H9 (cell line): Measurements from ENCODE around the gene LILRB5. TPM values are rescaled to one million over a fixed set of nuclear protein-coding genes. Genes with fewer than 3 reads are reported as not detected.
A peak's percentile ranks its signal among the peaks of the same experiment; 100 is the strongest.

Source experiments
- DNase-seq: peaks from one replicate; pipeline ENCODE4 v3.0.0-alpha.2; 2017
- H2AFZ ChIP-seq: one replicate; pipeline ENCODE4 v1.6.1; 2013; ENCODE audit warnings: mild to moderate bottlenecking, low read length, control low read depth, moderate library complexity
- H2AK5ac ChIP-seq: 2 replicates; pipeline ENCODE4 v1.6.1; 2013; ENCODE audit warnings: low read length, control low read depth, mixed read lengths; ENCODE audit not compliant: insufficient read length
- H2BK120ac ChIP-seq: one replicate; pipeline ENCODE4 v1.6.1; 2013; ENCODE audit warnings: low read depth, mild to moderate bottlenecking, low read length, control low read depth, inconsistent platforms; ENCODE audit not compliant: poor library complexity, severe bottlenecking
- H2BK12ac ChIP-seq: 2 replicates; pipeline ENCODE4 v1.6.1; 2013; ENCODE audit warnings: low read length, control low read depth, mixed read lengths, low read depth; ENCODE audit not compliant: insufficient read length
- H2BK15ac ChIP-seq: 2 replicates; pipeline ENCODE4 v1.6.1; 2013; ENCODE audit warnings: low read depth, low read length, control low read depth
- H2BK20ac ChIP-seq: one replicate; pipeline ENCODE4 v1.6.1; 2013; ENCODE audit warnings: low read depth, mild to moderate bottlenecking, low read length, control low read depth, inconsistent platforms; ENCODE audit not compliant: poor library complexity, severe bottlenecking
- H2BK5ac ChIP-seq: 2 replicates; pipeline ENCODE4 v1.6.1; 2013; ENCODE audit warnings: low read length, control low read depth, mixed read lengths; ENCODE audit not compliant: insufficient read length
- H3K14ac ChIP-seq: 2 replicates; pipeline ENCODE4 v1.6.1; 2013; ENCODE audit warnings: low read length, control low read depth; ENCODE audit not compliant: insufficient read depth
- H3K18ac ChIP-seq: 2 replicates; pipeline ENCODE4 v1.6.1; 2013; ENCODE audit warnings: low read depth, mild to moderate bottlenecking, mixed read lengths, low read length, control low read depth; ENCODE audit not compliant: insufficient read length
- H3K23ac ChIP-seq: 2 replicates; pipeline ENCODE4 v1.6.1; 2013; ENCODE audit warnings: low read length, control low read depth, mixed read lengths, low read depth; ENCODE audit not compliant: insufficient read length
- H3K23me2 ChIP-seq: 2 replicates; pipeline ENCODE4 v1.6.1; 2013; ENCODE audit warnings: low read depth, mild to moderate bottlenecking, mixed read lengths, low read length, control low read depth; ENCODE audit not compliant: insufficient read length, poor library complexity, severe bottlenecking
- H3K27ac ChIP-seq: 2 replicates; pipeline ENCODE4 v1.5.1; 2013; ENCODE audit warnings: low read length, control low read depth, mixed read lengths, low read depth; ENCODE audit not compliant: insufficient read length
- H3K27me3 ChIP-seq: 2 replicates; pipeline ENCODE4 v1.6.1; 2013; ENCODE audit warnings: low read length, control low read depth, inconsistent platforms; ENCODE audit not compliant: insufficient read depth
- H3K4ac ChIP-seq: 2 replicates; pipeline ENCODE4 v1.6.1; 2013; ENCODE audit warnings: low read depth, mild to moderate bottlenecking, control low read depth, inconsistent platforms, low read length, moderate library complexity
- H3K4me1 ChIP-seq: 2 replicates; pipeline ENCODE4 v1.6.1; 2013; ENCODE audit warnings: low read length, control low read depth, inconsistent platforms; ENCODE audit not compliant: insufficient read depth
- H3K4me2 ChIP-seq: 2 replicates; pipeline ENCODE4 v1.6.1; 2013; ENCODE audit warnings: low read length, control low read depth, mixed read lengths; ENCODE audit not compliant: insufficient read length, insufficient read depth
- H3K56ac ChIP-seq: 2 replicates; pipeline ENCODE4 v1.6.1; 2013; ENCODE audit warnings: low read depth, mild to moderate bottlenecking, mixed read lengths, low read length, control low read depth; ENCODE audit not compliant: insufficient read length
- H3K79me1 ChIP-seq: 2 replicates; pipeline ENCODE4 v1.6.1; 2013; ENCODE audit warnings: low read depth, mild to moderate bottlenecking, moderate library complexity, low read length, control low read depth, inconsistent platforms; ENCODE audit not compliant: insufficient read depth, poor library complexity, severe bottlenecking
- H3K79me2 ChIP-seq: 2 replicates; pipeline ENCODE4 v1.6.1; 2013; ENCODE audit warnings: low read length, control low read depth, inconsistent platforms; ENCODE audit not compliant: insufficient read depth
- H3K9ac ChIP-seq: 2 replicates; pipeline ENCODE4 v1.6.1; 2013; ENCODE audit warnings: low read length, control low read depth, mixed read lengths; ENCODE audit not compliant: insufficient read length; ENCODE audit errors: extremely low read depth
- H3K9me3 ChIP-seq: one replicate; pipeline ENCODE4 v1.6.1; 2013; ENCODE audit warnings: low read depth, low read length, inconsistent platforms; ENCODE audit not compliant: control insufficient read depth
- H3T11ph ChIP-seq: one replicate; pipeline ENCODE4 v1.6.1; 2013; ENCODE audit warnings: mild to moderate bottlenecking, low read length, control low read depth, inconsistent platforms
- H4K20me1 ChIP-seq: one replicate; pipeline ENCODE4 v1.6.1; 2013; ENCODE audit not compliant: control insufficient read depth, insufficient read length, insufficient read depth
- H4K5ac ChIP-seq: 2 replicates; pipeline ENCODE4 v1.6.1; 2013; ENCODE audit warnings: low read depth, mild to moderate bottlenecking, mixed read lengths, low read length, control low read depth; ENCODE audit not compliant: insufficient read length
- H4K8ac ChIP-seq: replicated peaks from 2 replicates; pipeline ENCODE4 v1.6.1; 2013; ENCODE audit warnings: low read length, control low read depth, mixed read lengths, low read depth; ENCODE audit not compliant: insufficient read length
- H4K91ac ChIP-seq: 2 replicates; pipeline ENCODE4 v1.6.1; 2013; ENCODE audit warnings: low read depth, mild to moderate bottlenecking, moderate library complexity, mixed read lengths, low read length, control low read depth; ENCODE audit not compliant: insufficient read length
- H3K27ac Mint-ChIP-seq, 3 experiments: 2 replicates in 2 of 3; 3 replicates in 1 of 3; pipeline ENCODE4 v1.8.0; 2020 to 2021; ENCODE audit warnings: mixed read lengths in 3 of 3, mild to moderate bottlenecking in 1 of 3, moderate library complexity in 1 of 3
- H3K27me3 Mint-ChIP-seq: 2 replicates; pipeline ENCODE4 v1.8.0; 2021; ENCODE audit warnings: low read depth, mild to moderate bottlenecking, moderate library complexity, mixed read lengths
- H3K36me3 Mint-ChIP-seq, 3 experiments: 2 replicates in 2 of 3; 3 replicates in 1 of 3; pipeline ENCODE4 v1.8.0; 2020 to 2021; ENCODE audit warnings: low read depth in 3 of 3, mixed read lengths in 3 of 3; ENCODE audit not compliant: insufficient read depth in 1 of 3
- H3K4me1 Mint-ChIP-seq, 2 experiments: 2 replicates each; pipeline ENCODE4 v1.8.0; 2020; ENCODE audit warnings: mixed read lengths in 2 of 2
- H3K4me3 Mint-ChIP-seq, 2 experiments: 2 replicates in 1 of 2; 3 replicates in 1 of 2; pipeline ENCODE4 v1.8.0; 2020 to 2021; ENCODE audit warnings: mild to moderate bottlenecking in 2 of 2, mixed read lengths in 2 of 2, moderate library complexity in 1 of 2
- H3K9me3 Mint-ChIP-seq, 2 experiments: 2 replicates in 1 of 2; 3 replicates in 1 of 2; pipeline ENCODE4 v1.8.0; 2020; ENCODE audit warnings: mild to moderate bottlenecking in 2 of 2, mixed read lengths in 2 of 2, moderate library complexity in 1 of 2
- WGBS: extraction: QIAGEN DNeasy Blood & Tissue Kit; methylation state at CpG from one replicate; pipeline ENCODE4 v1.1.7; 2013; ENCODE audit warnings: missing lambda C conversion rate, low lambda C conversion rate, mixed read lengths; ENCODE audit not compliant: insufficient read length; ENCODE audit errors: extremely low coverage; 5-methylcytosine and 5-hydroxymethylcytosine counted together
- total RNA-seq: library from RNA; stranded (reverse); gene quantifications from 2 replicates; pipeline ENCODE4 v1.2.1, GENCODE V29; 2021
- TF ChIP-seq, protein P1 (sequence below): fragments of 200-600 bp; sonication (generic); conservative IDR thresholded peaks from 3 replicates; pipeline ENCODE4 v1.8.0; 2021; ENCODE audit warnings: antibody characterized with exemption, mild to moderate bottlenecking

LILRB5 gene
- total RNA-seq, 1 experiment from 2014 or later, result 0.09 TPM

DNA sequence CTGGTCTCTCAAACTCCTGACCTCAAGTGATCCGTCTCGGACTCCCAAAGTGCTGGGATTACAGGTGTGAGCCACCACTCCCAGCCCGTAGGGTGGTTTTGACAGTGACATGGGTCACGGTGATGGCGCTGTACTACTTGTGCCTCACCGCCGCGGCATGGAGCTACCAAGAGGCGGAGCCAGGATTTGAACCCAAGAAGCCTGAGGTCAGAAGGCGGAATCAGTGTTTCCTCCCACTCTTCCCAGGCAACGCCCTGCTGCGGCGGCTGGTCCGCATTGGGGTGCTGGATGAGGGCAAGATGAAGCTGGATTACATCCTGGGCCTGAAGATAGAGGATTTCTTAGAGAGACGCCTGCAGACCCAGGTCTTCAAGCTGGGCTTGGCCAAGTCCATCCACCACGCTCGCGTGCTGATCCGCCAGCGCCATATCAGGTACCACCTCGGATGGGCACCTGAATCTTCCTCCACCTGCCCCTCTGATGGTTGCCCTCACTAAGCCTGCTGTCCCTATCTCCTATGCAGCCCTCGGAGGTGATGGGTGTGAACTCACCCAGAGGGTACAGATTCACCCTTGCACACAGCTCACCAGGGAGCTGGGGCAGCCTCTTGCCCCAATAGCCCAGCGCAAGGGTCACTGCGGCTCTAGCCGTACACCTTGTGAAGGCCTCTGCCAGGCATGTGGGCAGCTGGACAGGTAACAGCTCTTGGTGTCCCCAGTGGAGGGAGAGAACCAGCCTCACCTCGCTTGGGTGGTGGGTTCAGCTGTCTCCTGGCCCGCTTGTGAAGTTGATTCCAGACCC is 50.8 kb downstream of the LILRB5 start:
- peaks cover 49 to 69% of the 10 kb centered on the region in 2 experiments for H3K4me1 Mint-ChIP-seq

More for the DNA sequence above, 50.8 kb downstream of the LILRB5 start:
- H3K4me2 ChIP-seq, result no peak overlapping the region
- H2AK5ac ChIP-seq, result no peak overlapping the region
- no peak overlapping the region for H3K56ac ChIP-seq
- no peak overlapping the region for H2BK5ac ChIP-seq
- H2BK120ac ChIP-seq, result no peak overlapping the region
- Mint-ChIP-seq H3K36me3 (peaks cover 78 to 85% (median 80%) of the 10 kb centered on the region in 3 experiments), H3K27ac (peak overlapping the region in 1 of 3 experiments; percentile 66; a peak in 1 of 7 replicates), H3K27me3 (peaks cover under 1% of the 10 kb centered on the region), H3K9me3 (no peaks in the 10 kb centered on the region), H3K4me3 (peak overlapping the region in 1 of 2 experiments; percentile 12; a peak in 2 of 5 replicates)
- no peak overlapping the region for H3K18ac ChIP-seq
- DNase-seq, result no peak
- H3K23me2 ChIP-seq, result peaks cover 5% of the 10 kb centered on the region
- peaks cover 3% of the 10 kb centered on the region for H3K4me1 ChIP-seq
- H4K5ac ChIP-seq, result no peak overlapping the region
- H3K27ac ChIP-seq, result no peak overlapping the region
- H3K9me3 ChIP-seq, result no peaks in the 10 kb centered on the region
- peaks cover 6% of the 10 kb centered on the region for H3K79me1 ChIP-seq
- H3T11ph ChIP-seq, result no peak overlapping the region
- peaks cover 3% of the 10 kb centered on the region for H4K20me1 ChIP-seq
- H4K91ac ChIP-seq, result no peak overlapping the region
- no peak overlapping the region for H3K9ac ChIP-seq
- H3K79me2 ChIP-seq, result peaks cover 34% of the 10 kb centered on the region
- H3K27me3 ChIP-seq, result no peaks in the 10 kb centered on the region
- no peak overlapping the region for H3K23ac ChIP-seq
- TF ChIP-seq, protein P1, sequence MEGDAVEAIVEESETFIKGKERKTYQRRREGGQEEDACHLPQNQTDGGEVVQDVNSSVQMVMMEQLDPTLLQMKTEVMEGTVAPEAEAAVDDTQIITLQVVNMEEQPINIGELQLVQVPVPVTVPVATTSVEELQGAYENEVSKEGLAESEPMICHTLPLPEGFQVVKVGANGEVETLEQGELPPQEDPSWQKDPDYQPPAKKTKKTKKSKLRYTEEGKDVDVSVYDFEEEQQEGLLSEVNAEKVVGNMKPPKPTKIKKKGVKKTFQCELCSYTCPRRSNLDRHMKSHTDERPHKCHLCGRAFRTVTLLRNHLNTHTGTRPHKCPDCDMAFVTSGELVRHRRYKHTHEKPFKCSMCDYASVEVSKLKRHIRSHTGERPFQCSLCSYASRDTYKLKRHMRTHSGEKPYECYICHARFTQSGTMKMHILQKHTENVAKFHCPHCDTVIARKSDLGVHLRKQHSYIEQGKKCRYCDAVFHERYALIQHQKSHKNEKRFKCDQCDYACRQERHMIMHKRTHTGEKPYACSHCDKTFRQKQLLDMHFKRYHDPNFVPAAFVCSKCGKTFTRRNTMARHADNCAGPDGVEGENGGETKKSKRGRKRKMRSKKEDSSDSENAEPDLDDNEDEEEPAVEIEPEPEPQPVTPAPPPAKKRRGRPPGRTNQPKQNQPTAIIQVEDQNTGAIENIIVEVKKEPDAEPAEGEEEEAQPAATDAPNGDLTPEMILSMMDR, result no peak
- H3K14ac ChIP-seq, result no peak overlapping the region
- H2AFZ ChIP-seq, result no peak overlapping the region
- H2BK20ac ChIP-seq, result no peak overlapping the region
- H2BK12ac ChIP-seq, result no peak overlapping the region
- no peak overlapping the region for H2BK15ac ChIP-seq
- no peak overlapping the region for H3K4ac ChIP-seq
- WGBS, result no CpG with 5 or more reads among the region's 27 CpGs
- no peak overlapping the region for H4K8ac ChIP-seq
